MV-4-11 (cell line): ENCODE measurements around the gene USP11.

Experiments
- DNase-seq: peaks from one replicate; lab custom pipeline; 2025; lab: John Stamatoyannopoulos, UW

The USP11 gene

GRCh38 chrX:47232803-47233332 is at the start of gene USP11:
Gene USP11 (plus strand): TSS chrX:47233009. CDS start chrX:47233044, 35 bp downstream.
- peak; percentile 46 for DNase-seq

- DNase-seq = no peak
These were observed 48.3 kb upstream of the USP11 start for GRCh38 chrX:47184486-47184885.

- no peak for DNase-seq
These were observed 47.6 kb upstream of the USP11 start for GRCh38 chrX:47185241-47185640.

- DNase-seq = no peak
These were observed 46.6 kb upstream of the USP11 start for GRCh38 chrX:47186096-47186740.

- no peak for DNase-seq
These were observed 45.6 kb upstream of the USP11 start for GRCh38 chrX:47187106-47187677.

GRCh38 chrX:47189906-47190305 is 42.9 kb upstream of the USP11 start:
- no peak for DNase-seq

GRCh38 chrX:47190445-47191269 is 42.2 kb upstream of the USP11 start:
- DNase-seq = peak; percentile 90

GRCh38 chrX:47191331-47191730 is 41.5 kb upstream of the USP11 start:
- no peak for DNase-seq

GRCh38 chrX:47191806-47192401 is 40.9 kb upstream of the USP11 start:
- peak; percentile 43 for DNase-seq

- peak; percentile 95 for DNase-seq
These were observed 39.2 kb upstream of the USP11 start, which contains the start of gene UBA1 for GRCh38 chrX:47193475-47194193. Gene UBA1 (plus strand): TSS chrX:47193829. CDS start chrX:47198803, 4,974 bp downstream.

GRCh38 chrX:47194194-47194787 is 38.5 kb upstream of the USP11 start:
- no peak for DNase-seq

- DNase-seq = no peak
These were observed 36.7 kb upstream of the USP11 start for GRCh38 chrX:47196098-47196497.

- DNase-seq = no peak
These were observed 35.3 kb upstream of the USP11 start for GRCh38 chrX:47197526-47197925.

- no peak for DNase-seq
These were observed 34.7 kb upstream of the USP11 start for GRCh38 chrX:47198026-47198686.

- no peak for DNase-seq
These were observed 34.1 kb upstream of the USP11 start for GRCh38 chrX:47198687-47199080.

GRCh38 chrX:47199286-47199685 is 33.5 kb upstream of the USP11 start:
- DNase-seq = no peak

GRCh38 chrX:47200385-47201150 is 32.2 kb upstream of the USP11 start:
- no peak for DNase-seq

- no peak for DNase-seq
These were observed 31.4 kb upstream of the USP11 start for GRCh38 chrX:47201345-47201944.

GRCh38 chrX:47202316-47202715 is 30.5 kb upstream of the USP11 start:
- no peak for DNase-seq

GRCh38 chrX:47202877-47203276 is 29.9 kb upstream of the USP11 start:
- DNase-seq = no peak
